Measurements from ENCODE around the gene ADARB2. TPM values are rescaled to one million over a fixed set of nuclear protein-coding genes. Genes with fewer than 3 reads are reported as not detected.

The ADARB2 gene
- total and polyA plus RNA-seq, 11 donors = 0.07 to 1.2 (median 0.28) TPM; not detected in 4

- intact Hi-C loops (cut with DNase I) = no loop called here
Observed at GRCh38 chr10:1570416-1571051, 166.8 kb downstream of the ADARB2 start.

DNA sequence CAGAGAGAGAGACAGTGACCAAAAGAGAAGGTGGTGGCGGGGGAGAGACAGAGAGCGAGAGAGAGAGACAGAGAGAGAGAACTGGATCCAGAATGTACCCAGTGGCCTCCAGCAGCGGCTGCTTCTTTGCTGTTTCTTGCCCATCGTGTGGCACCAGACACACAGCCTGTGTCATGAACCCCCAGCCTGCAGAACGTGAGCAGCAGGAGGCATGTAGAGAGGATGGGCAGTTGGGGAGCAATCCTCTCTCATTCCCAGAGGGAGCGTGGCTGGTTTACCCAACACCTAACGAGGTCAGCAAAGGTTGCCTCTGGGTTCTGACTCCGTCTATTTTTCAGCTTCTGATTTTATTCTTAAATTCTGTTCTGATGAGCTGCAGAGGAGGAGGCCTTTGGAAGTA is 168.1 kb downstream of the ADARB2 start:
- peak in 1 of 5 donors; percentile 12 for DNase-seq
- ATAC-seq = no peak
- H3K27ac ChIP-seq = no peak overlapping the region
- TF ChIP-seq, protein P1, sequence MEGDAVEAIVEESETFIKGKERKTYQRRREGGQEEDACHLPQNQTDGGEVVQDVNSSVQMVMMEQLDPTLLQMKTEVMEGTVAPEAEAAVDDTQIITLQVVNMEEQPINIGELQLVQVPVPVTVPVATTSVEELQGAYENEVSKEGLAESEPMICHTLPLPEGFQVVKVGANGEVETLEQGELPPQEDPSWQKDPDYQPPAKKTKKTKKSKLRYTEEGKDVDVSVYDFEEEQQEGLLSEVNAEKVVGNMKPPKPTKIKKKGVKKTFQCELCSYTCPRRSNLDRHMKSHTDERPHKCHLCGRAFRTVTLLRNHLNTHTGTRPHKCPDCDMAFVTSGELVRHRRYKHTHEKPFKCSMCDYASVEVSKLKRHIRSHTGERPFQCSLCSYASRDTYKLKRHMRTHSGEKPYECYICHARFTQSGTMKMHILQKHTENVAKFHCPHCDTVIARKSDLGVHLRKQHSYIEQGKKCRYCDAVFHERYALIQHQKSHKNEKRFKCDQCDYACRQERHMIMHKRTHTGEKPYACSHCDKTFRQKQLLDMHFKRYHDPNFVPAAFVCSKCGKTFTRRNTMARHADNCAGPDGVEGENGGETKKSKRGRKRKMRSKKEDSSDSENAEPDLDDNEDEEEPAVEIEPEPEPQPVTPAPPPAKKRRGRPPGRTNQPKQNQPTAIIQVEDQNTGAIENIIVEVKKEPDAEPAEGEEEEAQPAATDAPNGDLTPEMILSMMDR (IDR thresholded peaks at IDR 0.05) = no peak
- TF ChIP-seq POLR2A (IDR thresholded peaks at IDR 0.05) = no peak
- H3K4me3 ChIP-seq = no peak overlapping the region
- H3K36me3 ChIP-seq = no peaks in the 10 kb centered on the region
- H3K9me3 ChIP-seq = no peaks in the 10 kb centered on the region
- 72 to 78% (median 73%) methylated on average over 8 of the region's 8 CpGs for WGBS, 4 donors
- peaks cover 0 to 7% (median 0%) of the 10 kb centered on the region in 9 donors for H3K27me3 ChIP-seq
- H3K4me1 ChIP-seq = no peaks in the 10 kb centered on the region
- intact Hi-C loops (cut with DNase I) = no loop called here

More at GRCh38 chr10:1570416-1571051, 166.8 kb downstream of the ADARB2 start:
- TF ChIP-seq, protein P1 (IDR thresholded peaks at IDR 0.05) = no peak
- no peak for TF ChIP-seq POLR2A (IDR thresholded peaks at IDR 0.05)
- DNase-seq = peak in 1 of 5 donors; percentile 14
- 62 to 68% (median 63%) methylated on average over 10 of the region's 10 CpGs for WGBS, 4 donors
- peaks cover 0 to 5% (median 0%) of the 10 kb centered on the region in 9 donors for H3K27me3 ChIP-seq
- H3K4me1 ChIP-seq = no peaks in the 10 kb centered on the region
- no peak overlapping the region for H3K27ac ChIP-seq
- no peaks in the 10 kb centered on the region for H3K36me3 ChIP-seq
- no peak overlapping the region for H3K4me3 ChIP-seq
- ATAC-seq = no peak
- no peaks in the 10 kb centered on the region for H3K9me3 ChIP-seq

DNA sequence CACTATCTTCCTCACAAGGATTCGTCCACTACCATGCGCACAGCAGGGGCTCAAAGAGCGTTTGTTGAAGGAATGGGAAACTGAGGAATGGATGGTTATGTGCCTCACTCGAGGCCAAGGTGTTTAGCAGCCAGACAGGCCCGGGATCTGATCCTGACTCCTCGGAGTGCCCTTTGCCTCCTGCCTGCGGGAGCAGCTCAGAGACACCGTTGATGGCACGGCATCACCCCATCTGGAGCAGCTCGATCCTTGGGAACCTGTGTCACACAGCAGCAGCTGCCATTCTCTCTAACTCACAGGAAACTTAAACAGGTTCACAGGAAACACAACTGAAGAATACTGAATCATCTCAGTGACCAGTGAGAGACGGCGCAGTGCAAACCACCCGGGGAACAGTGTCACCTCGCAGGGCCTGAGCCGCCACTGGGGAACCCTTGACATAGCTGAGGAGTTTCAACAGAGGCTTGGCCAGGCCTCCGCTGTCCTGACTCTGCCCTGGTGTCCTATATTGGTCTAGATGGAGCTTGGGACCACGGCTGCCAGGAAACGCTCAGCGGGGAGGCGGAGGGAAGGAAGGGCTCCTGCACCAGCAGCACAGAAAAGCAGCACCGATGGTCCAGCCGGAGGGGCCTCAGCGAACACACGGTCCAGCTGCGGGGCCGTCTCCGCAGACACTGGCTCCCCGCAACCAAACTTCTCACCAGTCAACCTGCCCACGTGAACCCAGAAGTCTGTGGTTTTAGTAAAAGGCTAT is 169.4 kb downstream of the ADARB2 start:
- DNase-seq (peak in 1 of 5 donors; percentile 41), ATAC-seq (no peak)
- Histone ChIP-seq H3K9me3 (no peaks in the 10 kb centered on the region), H3K27ac (no peak overlapping the region), H3K36me3 (no peaks in the 10 kb centered on the region), H3K4me3 (no peak overlapping the region), H3K27me3 (peaks cover 0 to 9% (median 0%) of the 10 kb centered on the region in 9 donors), H3K4me1 (no peaks in the 10 kb centered on the region)
- WGBS, 4 donors = 79 to 85% (median 82%) methylated on average over 28 to 29 of the region's 29 CpGs
- TF ChIP-seq, protein P1 (IDR thresholded peaks at IDR 0.05) = no peak
- no peak for TF ChIP-seq POLR2A (IDR thresholded peaks at IDR 0.05)
- intact Hi-C loops (cut with DNase I) = no loop called here

- no peak overlapping the region for H3K4me3 ChIP-seq
- no peaks in the 10 kb centered on the region for H3K9me3 ChIP-seq
- TF ChIP-seq, protein P1 (IDR thresholded peaks at IDR 0.05) = no peak
- no peak for TF ChIP-seq POLR2A (IDR thresholded peaks at IDR 0.05)
- ATAC-seq (no peak), DNase-seq (peak in 1 of 5 donors; percentile 44)
- peaks cover 0 to 16% (median 0%) of the 10 kb centered on the region in 9 donors for H3K27me3 ChIP-seq
- WGBS, 4 donors = 63 to 78% (median 76%) methylated on average over 3 to 7 of the region's 7 CpGs
- no peaks in the 10 kb centered on the region for H3K4me1 ChIP-seq
- H3K27ac ChIP-seq = no peak overlapping the region
- intact Hi-C loops (cut with DNase I) = no loop called here
- H3K36me3 ChIP-seq = no peaks in the 10 kb centered on the region
Observed at GRCh38 chr10:1567152-1567551, 170.2 kb downstream of the ADARB2 start.
